ENCODE measurements around the gene NOM1. TPM values are rescaled to one million over a fixed set of nuclear protein-coding genes. Genes with fewer than 3 reads are reported as not detected.

The NOM1 gene
- total RNA-seq, 1 donor from 2014 or later, result 25.1 TPM

DNA sequence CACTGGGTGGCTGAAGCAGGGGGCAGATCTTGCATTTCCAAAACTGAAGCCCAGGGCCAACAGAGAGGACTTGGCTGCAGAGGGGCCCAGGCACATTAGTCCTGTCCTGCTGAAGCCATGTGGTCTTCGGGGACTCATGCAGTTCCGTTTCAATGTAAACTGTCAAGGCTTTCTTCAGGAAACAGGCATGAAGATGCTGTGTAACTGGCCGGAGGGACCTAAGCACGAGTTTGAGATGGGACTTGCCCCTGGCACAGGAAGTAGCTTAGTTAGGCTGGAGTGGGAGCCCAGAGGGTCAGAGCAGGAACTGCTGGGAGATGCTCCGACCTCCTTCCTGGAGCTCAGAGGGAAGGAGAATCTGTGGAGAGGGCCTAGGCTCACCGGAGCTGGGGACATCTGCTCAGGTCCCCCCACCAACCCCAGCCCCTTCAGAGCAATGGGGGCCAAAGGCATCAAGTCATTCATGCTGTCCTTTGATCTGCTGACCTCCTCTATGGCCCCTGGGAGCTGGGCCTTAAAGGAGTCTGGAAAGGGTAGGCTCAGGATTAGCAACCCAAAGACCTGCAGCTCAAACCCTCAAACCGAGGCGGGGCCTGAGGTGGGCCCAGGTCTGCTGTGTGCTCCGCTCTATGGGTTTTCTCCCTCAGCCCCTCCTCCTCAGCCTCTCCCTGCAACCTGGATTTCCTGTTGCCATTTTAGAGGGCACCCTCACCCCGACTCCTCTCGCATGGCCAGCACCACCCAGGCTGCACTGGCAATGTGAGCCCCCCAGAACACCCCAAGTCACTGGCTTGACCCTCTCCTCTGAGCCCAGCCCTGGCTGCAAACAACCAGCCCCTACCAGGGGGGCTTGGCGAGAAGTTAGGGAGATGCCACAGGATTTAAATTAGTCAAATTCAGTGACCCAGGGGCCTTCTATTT, 65.4 kb downstream of the NOM1 start:
- no peak for DNase-seq (ENCODE audit: low read depth, low spot score)

DNA sequence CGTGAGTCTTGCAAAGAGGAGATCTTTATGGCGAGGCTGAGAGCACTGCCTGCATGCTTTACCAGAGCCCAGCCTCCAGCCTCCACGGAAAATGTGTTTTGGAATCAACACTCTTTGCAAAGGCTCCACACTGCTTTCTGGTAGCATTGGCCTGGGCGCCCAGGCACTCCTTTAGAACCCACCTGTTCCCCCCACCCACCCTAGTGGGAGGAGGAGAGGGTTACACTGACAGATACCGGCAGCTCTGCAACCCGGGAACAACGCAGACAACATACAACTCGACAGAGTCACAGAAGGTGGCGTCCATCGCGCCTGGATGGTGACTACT, 66.5 kb downstream of the NOM1 start:
- DNase-seq (ENCODE audit: low read depth, low spot score), result no peak

GRCh38 chr7:157016352-157017041, 67.0 kb downstream of the NOM1 start:
- DNase-seq (ENCODE audit: low read depth, low spot score), result no peak

- DNase-seq (ENCODE audit: low read depth, low spot score), result no peak
Observed at GRCh38 chr7:157017149-157017548, 67.6 kb downstream of the NOM1 start.

- no peak for DNase-seq (ENCODE audit: low read depth, low spot score)
Observed at GRCh38 chr7:157017603-157018327, 68.3 kb downstream of the NOM1 start.

GRCh38 chr7:157018328-157018996, 69.0 kb downstream of the NOM1 start:
- DNase-seq (ENCODE audit: low read depth, low spot score), result no peak

DNA sequence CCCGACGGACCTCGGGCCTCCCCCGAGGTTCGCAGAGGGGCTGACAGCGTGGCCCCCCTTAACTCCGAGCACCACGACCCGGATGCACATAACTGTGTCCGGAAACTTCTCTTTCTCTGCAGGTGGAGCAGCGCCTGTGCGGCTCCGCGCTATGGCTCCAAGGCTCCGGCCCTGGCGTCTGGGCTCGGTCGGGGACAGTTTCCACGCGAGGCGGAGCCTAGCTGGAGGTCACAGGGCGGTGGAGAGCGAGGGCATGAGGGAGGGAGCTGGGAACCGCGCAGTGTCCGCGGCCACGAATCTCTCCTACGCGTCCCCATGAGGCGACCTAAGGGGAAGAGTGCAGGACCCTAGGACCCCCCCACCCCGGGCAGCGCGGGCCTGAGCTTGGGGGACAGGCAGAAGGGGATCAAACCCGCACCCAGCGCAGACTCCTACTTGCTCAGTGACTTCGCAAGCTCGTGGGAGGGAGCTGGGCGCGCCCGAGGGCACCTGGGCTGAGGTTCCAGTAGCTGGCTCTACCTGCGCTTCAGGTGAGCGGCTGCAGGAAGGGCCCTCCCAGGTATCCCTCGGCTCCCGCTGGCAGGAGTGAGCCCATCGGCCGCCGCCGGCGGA, 69.6 kb downstream of the NOM1 start:
- no peak for DNase-seq (ENCODE audit: low read depth, low spot score)

GRCh38 chr7:157019718-157020451, 70.4 kb downstream of the NOM1 start:
- no peak for DNase-seq (ENCODE audit: low read depth, low spot score)

DNA sequence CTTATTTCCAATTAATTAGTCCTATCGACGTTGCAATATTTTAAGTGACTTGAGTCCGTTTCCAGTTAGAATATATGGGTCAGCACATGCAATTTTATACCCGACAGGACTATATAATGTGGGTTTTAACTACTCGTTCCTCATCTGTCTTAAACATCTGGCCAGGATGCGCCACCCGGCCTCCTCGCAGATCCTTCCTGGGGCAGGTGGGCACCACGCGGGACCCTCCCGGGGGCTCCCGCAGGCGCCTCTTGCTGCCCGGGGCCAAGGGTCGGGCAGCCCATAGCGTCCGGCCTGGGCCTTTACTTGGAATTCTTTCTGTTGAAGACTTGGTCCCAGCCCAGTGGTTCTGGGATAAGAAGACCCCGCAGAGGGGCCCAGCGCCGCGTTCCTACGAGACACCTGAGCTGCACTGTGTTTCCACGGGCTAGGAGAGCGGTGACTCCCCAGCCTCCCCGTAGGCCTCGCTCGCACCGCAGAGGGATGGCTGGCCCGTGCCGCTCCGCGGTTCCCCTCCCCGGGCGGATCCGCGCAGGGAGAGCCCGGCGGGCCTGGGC, 71.1 kb downstream of the NOM1 start:
- no peak for DNase-seq (ENCODE audit: low read depth, low spot score)

- DNase-seq (ENCODE audit: low read depth, low spot score), result no peak
Observed at GRCh38 chr7:157021071-157021870, 71.8 kb downstream of the NOM1 start.

DNA sequence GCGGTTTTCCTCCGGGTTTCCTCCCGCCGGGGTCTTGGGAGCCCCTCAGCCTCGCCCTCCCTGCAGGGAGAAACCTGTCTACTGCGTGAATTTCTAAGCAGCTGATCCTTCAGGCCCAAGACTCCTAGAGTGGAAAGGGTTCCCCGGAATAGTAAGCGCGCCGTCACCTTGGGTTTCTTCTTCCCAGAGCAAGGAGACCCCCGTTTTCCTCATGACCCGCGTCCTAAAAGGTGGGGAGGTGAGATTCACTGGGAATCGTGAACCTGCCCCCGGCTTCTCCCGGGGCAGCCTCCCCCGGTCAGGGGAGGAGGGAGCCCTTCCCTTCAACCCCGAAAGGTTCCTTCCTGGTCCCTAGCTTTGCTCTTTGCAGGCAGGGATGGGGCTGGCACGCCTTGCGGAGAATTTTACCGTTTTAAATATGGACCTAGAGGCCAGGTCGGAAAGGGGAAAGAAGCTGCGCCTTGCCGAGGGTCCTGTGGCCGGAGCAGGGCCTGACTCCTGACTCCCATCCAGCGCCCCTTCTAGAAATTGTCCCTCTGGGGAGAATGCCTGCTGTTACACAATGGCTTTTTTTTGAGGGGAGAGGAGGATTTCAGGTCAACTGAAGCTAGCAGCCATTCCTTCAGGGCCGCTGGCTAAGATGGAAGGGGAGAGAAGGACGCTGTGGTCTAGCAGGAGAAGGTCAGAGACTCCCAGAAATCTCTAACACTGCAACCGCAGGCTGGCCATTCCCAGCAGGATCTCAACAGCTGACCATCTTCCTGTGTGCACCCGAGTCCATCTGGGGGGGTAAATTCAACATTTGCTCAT, 72.6 kb downstream of the NOM1 start:
- no peak for DNase-seq (ENCODE audit: low read depth, low spot score)

Other genes starting within 250 kb of the NOM1 start
- gene LMBR1, start 56.5 kb upstream of the NOM1 start, total RNA-seq, result 69.9 and 100 TPM in 2 replicates
- gene MNX1, start 61.0 kb downstream of the NOM1 start, total RNA-seq, result not detected in 2 replicates
- 115 and 117 TPM in 2 replicates for gene UBE3C, start 189.2 kb downstream of the NOM1 start, total RNA-seq

All from pulmonary artery endothelial cell (primary cell).